ENCODE data around the gene TMEM178B.

- TF ChIP-seq CTCF (conservative IDR thresholded peaks at IDR 0.05) (no peak), EZH2 (IDR thresholded peaks at IDR 0.05; ENCODE audit: low read depth) (no peak)
These were observed 124.5 kb downstream of the TMEM178B start for GRCh38 chr7:141198194-141198958.

All from PC-9 (cell line).